A673 (cell line): ENCODE measurements around the gene SGCA. TPM values are rescaled to one million over a fixed set of nuclear protein-coding genes. Genes with fewer than 3 reads are reported as not detected.

Experiments used
- BruUV-seq: library from RNA; stranded (reverse); fragments of 400-500 nt; replicated peaks from 2 replicates; lab custom pipeline; 2021; lab: Mats Ljungman, UMichigan
- CTCF ChIA-PET: fragments of 300-600 bp; sonication (Branson Sonifier 250); formaldehyde crosslinking; loops from one replicate; lab custom pipeline; 2022; ENCODE audit warnings: antibody characterized with exemption; lab: Charles Lee
- POLR2A ChIA-PET: fragments of 300-600 bp; sonication (Branson Sonifier 250); formaldehyde crosslinking; loops from one replicate; lab custom pipeline; 2022; ENCODE audit warnings: antibody characterized with exemption; ENCODE audit not compliant: low non-redundant PET; lab: Charles Lee
- DNase-seq: peaks from one replicate; pipeline ENCODE4 v3.0.0-alpha.2; 2015; ENCODE audit warnings: low spot score
- H3K27ac ChIP-seq: fragments of 200-600 bp; sonication (generic); 2 replicates; pipeline ENCODE4 v1.5.1; 2016; ENCODE audit warnings: mixed run types, low read depth, mild to moderate bottlenecking, mixed read lengths, antibody characterized with exemption, low read length; ENCODE audit not compliant: poor library complexity, severe bottlenecking
- H3K27me3 ChIP-seq: fragments of 200-600 bp; sonication (generic); replicated peaks from 2 replicates; pipeline ENCODE4 v1.6.1; 2017; ENCODE audit warnings: mixed run types, low read depth, mild to moderate bottlenecking, mixed read lengths, antibody characterized with exemption, low read length; ENCODE audit not compliant: insufficient read depth, poor library complexity
- H3K36me3 ChIP-seq: fragments of 200-600 bp; sonication (generic); 2 replicates; pipeline ENCODE4 v1.6.1; 2016; ENCODE audit warnings: mixed run types, mild to moderate bottlenecking, mixed read lengths, antibody characterized with exemption, low read length; ENCODE audit not compliant: insufficient read depth, poor library complexity, severe bottlenecking
- H3K4me1 ChIP-seq: fragments of 200-600 bp; sonication (generic); 2 replicates; pipeline ENCODE4 v1.6.1; 2017; ENCODE audit warnings: mixed run types, mild to moderate bottlenecking, mixed read lengths, antibody characterized with exemption, low read length; ENCODE audit not compliant: insufficient read depth, poor library complexity, severe bottlenecking
- H3K4me3 ChIP-seq: fragments of 200-600 bp; sonication (generic); 2 replicates; pipeline ENCODE4 v1.5.1; 2016; ENCODE audit warnings: low read depth, mixed run types, mild to moderate bottlenecking, mixed read lengths, low read length; ENCODE audit not compliant: poor library complexity, severe bottlenecking
- H3K9me3 ChIP-seq: fragments of 200-600 bp; sonication (generic); 2 replicates; pipeline ENCODE4 v1.6.1; 2016; ENCODE audit warnings: mixed run types, low read depth, mild to moderate bottlenecking, mixed read lengths, antibody characterized with exemption, low read length; ENCODE audit not compliant: poor library complexity, severe bottlenecking
- CTCF ChIP-seq: fragments of 300-800, 200-600 bp; sonication (generic); conservative IDR thresholded peaks from 2 replicates; pipeline ENCODE4 v1.5.1; 2017; ENCODE audit warnings: low read depth, mild to moderate bottlenecking, antibody characterized with exemption, low read length, moderate library complexity, mixed read lengths
- EZH2 ChIP-seq: fragments of 200-600 bp; sonication (generic); IDR thresholded peaks from 2 replicates; pipeline ENCODE4 v1.6.1; 2017; ENCODE audit warnings: borderline replicate concordance, low read depth, mild to moderate bottlenecking, mixed read lengths, antibody characterized with exemption, low read length; ENCODE audit not compliant: poor library complexity, severe bottlenecking
- intact Hi-C: fragments of 100-400 bp; cut with micrococcal nuclease; formaldehyde crosslinking; loops from one replicate; pipeline ENCODE4 v1.10.0; 2022; ENCODE audit not compliant: unreplicated experiment
- total RNA-seq: library from RNA; stranded (reverse); gene quantifications from 2 replicates; pipeline ENCODE4 v1.2.3, GENCODE V29; 2021

SGCA gene
- total RNA-seq, 1 experiment from 2014 or later, result not detected

- no TSS peak for BruUV-seq
- intact Hi-C loops, result no loop called here
- CTCF ChIA-PET, result interaction anchor here (1.2 kb wide), 1 partner anchor 26 kb away, joined by 3 read pairs; no protein-coding TSS in a partner anchor
- H3K9me3 ChIP-seq, result no peaks in the 10 kb centered on the region
- H3K27me3 ChIP-seq, result peaks cover 3% of the 10 kb centered on the region
- POLR2A ChIA-PET, result no interaction called here
- peaks cover 23% of the 10 kb centered on the region for H3K4me1 ChIP-seq
- no peak overlapping the region for H3K4me3 ChIP-seq
- no peak overlapping the region for H3K27ac ChIP-seq
- no peak for DNase-seq
- no peak for TF ChIP-seq CTCF
- no peak for TF ChIP-seq EZH2
- no peaks in the 10 kb centered on the region for H3K36me3 ChIP-seq
Measured at GRCh38 chr17:50196036-50196435, 30.2 kb downstream of the SGCA start.

- CTCF ChIA-PET, result interaction anchor here (1.2 kb wide), 1 partner anchor 27 kb away, joined by 3 read pairs; no protein-coding TSS in a partner anchor
- Histone ChIP-seq H3K36me3 (no peaks in the 10 kb centered on the region), H3K4me1 (peaks cover 27% of the 10 kb centered on the region), H3K4me3 (no peak overlapping the region), H3K9me3 (no peaks in the 10 kb centered on the region), H3K27me3 (peaks cover 11% of the 10 kb centered on the region), H3K27ac (no peak overlapping the region)
- intact Hi-C loops, result no loop called here
- TF ChIP-seq CTCF, result no peak
- TF ChIP-seq EZH2, result no peak
- no TSS peak for BruUV-seq
- DNase-seq, result no peak
- POLR2A ChIA-PET, result no interaction called here
Measured at GRCh38 chr17:50196826-50197225, 31.0 kb downstream of the SGCA start.

GRCh38 chr17:50198026-50198669 lies 32.3 kb downstream of the SGCA start:
- Histone ChIP-seq H3K27ac (no peak overlapping the region), H3K4me3 (no peak overlapping the region), H3K27me3 (peaks cover 19% of the 10 kb centered on the region), H3K4me1 (peaks cover 27% of the 10 kb centered on the region), H3K9me3 (no peaks in the 10 kb centered on the region), H3K36me3 (no peaks in the 10 kb centered on the region)
- no TSS peak for BruUV-seq
- peak; percentile 82 for DNase-seq
- no peak for TF ChIP-seq EZH2
- TF ChIP-seq CTCF, result peak; percentile 85
- intact Hi-C loops, result loop anchor here (1.0 kb wide), 1 partner anchor 29 kb away; no protein-coding TSS in a partner anchor
- ChIA-PET POLR2A (no interaction called here), CTCF (interaction anchor here (1.0 to 1.1 kb wide), 2 partner anchors 29 to 83 kb away, joined by 3 to 12 read pairs; no protein-coding TSS in a partner anchor)
